GM23338 (cell line): ENCODE data around the gene GJB3.

Experiments
- EZH2 ChIP-seq: fragments of 200-600 bp; sonication (generic); IDR thresholded peaks from one replicate; pipeline ENCODE4 v1.8.0; 2017; ENCODE audit warnings: antibody characterized with exemption, mild to moderate bottlenecking, low read depth; ENCODE audit not compliant: unreplicated experiment
- TF ChIP-seq, protein P1 (sequence below), 2 experiments: fragments of 200-600 bp in 1 of 2; sonication (generic) in 1 of 2; conservative IDR thresholded peaks; 2 replicates each; pipeline versions ENCODE4 v1.5.1 to v1.6.1; 2016 to 2017; ENCODE audit warnings: antibody characterized with exemption in 2 of 2, low read depth in 2 of 2, mild to moderate bottlenecking in 2 of 2, moderate library complexity in 1 of 2

DNA sequence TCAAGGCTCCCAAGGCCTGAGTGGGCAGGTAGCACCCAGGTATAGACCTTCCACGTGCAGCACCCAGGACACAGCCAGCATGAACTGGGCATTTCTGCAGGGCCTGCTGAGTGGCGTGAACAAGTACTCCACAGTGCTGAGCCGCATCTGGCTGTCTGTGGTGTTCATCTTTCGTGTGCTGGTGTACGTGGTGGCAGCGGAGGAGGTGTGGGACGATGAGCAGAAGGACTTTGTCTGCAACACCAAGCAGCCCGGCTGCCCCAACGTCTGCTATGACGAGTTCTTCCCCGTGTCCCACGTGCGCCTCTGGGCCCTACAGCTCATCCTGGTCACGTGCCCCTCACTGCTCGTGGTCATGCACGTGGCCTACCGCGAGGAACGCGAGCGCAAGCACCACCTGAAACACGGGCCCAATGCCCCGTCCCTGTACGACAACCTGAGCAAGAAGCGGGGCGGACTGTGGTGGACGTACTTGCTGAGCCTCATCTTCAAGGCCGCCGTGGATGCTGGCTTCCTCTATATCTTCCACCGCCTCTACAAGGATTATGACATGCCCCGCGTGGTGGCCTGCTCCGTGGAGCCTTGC is 19.7 kb upstream of the GJB3 start:
- no peak for TF ChIP-seq EZH2
- TF ChIP-seq, protein P1, sequence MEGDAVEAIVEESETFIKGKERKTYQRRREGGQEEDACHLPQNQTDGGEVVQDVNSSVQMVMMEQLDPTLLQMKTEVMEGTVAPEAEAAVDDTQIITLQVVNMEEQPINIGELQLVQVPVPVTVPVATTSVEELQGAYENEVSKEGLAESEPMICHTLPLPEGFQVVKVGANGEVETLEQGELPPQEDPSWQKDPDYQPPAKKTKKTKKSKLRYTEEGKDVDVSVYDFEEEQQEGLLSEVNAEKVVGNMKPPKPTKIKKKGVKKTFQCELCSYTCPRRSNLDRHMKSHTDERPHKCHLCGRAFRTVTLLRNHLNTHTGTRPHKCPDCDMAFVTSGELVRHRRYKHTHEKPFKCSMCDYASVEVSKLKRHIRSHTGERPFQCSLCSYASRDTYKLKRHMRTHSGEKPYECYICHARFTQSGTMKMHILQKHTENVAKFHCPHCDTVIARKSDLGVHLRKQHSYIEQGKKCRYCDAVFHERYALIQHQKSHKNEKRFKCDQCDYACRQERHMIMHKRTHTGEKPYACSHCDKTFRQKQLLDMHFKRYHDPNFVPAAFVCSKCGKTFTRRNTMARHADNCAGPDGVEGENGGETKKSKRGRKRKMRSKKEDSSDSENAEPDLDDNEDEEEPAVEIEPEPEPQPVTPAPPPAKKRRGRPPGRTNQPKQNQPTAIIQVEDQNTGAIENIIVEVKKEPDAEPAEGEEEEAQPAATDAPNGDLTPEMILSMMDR (conservative IDR thresholded peaks at IDR 0.05; ENCODE audit: low read depth in 2 of 2), result no peak
